Esophagus squamous epithelium (tissue), 4 donors: Measurements from ENCODE around the gene CACNA1H.

ENCODE experiments used
- POLR2A ChIP-seq, 4 donors: fragments of 450-650 bp; IDR thresholded peaks; one replicate each; pipeline ENCODE4 v1.6.1; 2017; ENCODE audit warnings: antibody characterized with exemption in 4 of 4, mild to moderate bottlenecking in 4 of 4, moderate library complexity in 3 of 4
- TF ChIP-seq, protein P1 (sequence below), 6 experiments: fragments of 450-650 bp in 4 of 6; fragments of 200-600 bp in 2 of 6; sonication (generic) in 2 of 6; IDR thresholded peaks; one replicate each; pipeline ENCODE4 v1.5.1; 2016 to 2019; ENCODE audit warnings: antibody characterized with exemption in 6 of 6, mild to moderate bottlenecking in 4 of 6, moderate library complexity in 4 of 6

DNA sequence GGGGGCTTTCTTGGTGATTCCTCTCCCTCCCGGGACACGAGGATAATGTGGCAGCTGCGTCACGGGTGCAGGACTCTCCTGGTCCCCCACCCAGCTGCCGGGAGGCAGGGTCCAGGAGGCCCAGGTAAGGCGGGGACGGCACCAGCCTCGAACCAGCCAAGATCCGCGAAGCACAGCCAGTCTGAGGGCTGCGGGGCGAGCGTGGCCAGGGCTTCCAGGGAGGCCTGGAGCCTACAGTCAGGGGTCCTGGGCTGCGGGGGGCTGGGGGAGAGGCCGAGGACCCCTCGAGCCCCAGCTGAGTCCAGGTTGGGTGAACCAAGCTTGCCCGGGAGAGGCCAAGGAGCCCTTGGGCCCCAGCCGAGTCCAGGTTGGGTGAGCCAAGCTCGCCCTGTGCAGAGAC, 112.9 kb downstream of the CACNA1H start:
- TF ChIP-seq, protein P1, sequence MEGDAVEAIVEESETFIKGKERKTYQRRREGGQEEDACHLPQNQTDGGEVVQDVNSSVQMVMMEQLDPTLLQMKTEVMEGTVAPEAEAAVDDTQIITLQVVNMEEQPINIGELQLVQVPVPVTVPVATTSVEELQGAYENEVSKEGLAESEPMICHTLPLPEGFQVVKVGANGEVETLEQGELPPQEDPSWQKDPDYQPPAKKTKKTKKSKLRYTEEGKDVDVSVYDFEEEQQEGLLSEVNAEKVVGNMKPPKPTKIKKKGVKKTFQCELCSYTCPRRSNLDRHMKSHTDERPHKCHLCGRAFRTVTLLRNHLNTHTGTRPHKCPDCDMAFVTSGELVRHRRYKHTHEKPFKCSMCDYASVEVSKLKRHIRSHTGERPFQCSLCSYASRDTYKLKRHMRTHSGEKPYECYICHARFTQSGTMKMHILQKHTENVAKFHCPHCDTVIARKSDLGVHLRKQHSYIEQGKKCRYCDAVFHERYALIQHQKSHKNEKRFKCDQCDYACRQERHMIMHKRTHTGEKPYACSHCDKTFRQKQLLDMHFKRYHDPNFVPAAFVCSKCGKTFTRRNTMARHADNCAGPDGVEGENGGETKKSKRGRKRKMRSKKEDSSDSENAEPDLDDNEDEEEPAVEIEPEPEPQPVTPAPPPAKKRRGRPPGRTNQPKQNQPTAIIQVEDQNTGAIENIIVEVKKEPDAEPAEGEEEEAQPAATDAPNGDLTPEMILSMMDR (IDR thresholded peaks at IDR 0.05), result no peak
- TF ChIP-seq POLR2A (IDR thresholded peaks at IDR 0.05), result no peak
